A172 (cell line): ENCODE results near the gene EVA1B. TPM values are rescaled to one million over a fixed set of nuclear protein-coding genes. Genes with fewer than 3 reads are reported as not detected.
A peak's percentile ranks its signal among the peaks of the same experiment; 100 is the strongest.

ENCODE experiments used
- DNase-seq: peaks from one replicate; pipeline ENCODE4 v3.0.0-alpha.2; 2015; ENCODE audit warnings: low spot score
- total RNA-seq: library from RNA; depleted of rRNA; stranded (reverse); fragments of >200 nt; shearing (Covaris generic); gene quantifications from 2 replicates; pipeline ENCODE4 v1.2.3, GENCODE V29; 2014

The EVA1B gene
- total RNA-seq, 1 experiment from 2014 or later = 9.6 TPM

DNA sequence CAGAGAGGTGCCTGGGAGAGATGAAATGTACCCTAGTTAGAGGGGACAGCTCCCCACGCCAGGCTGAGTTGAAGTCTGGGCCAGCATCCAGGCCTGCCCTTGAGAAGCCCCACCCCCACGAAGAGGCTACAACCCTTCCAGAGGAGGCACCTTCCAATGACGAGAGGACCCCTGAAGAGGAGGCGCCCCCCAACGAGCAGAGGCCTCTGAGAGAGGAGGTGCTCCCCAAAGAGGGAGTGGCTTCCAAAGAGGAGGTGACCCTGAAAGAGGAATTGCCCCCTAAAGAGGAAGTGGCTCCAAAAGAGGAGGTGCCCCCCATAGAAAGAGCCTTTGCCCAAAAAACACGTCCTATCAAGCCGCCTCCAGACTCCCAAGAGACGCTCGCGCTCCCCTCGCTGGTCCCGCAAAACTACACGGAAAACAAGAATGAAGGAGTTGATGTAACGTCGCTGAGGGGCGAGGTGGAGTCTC is 3.1 kb downstream of the EVA1B start:
- DNase-seq = no peak

- DNase-seq = no peak
These were observed 14.0 kb downstream of the EVA1B start for GRCh38 chr1:36309397-36309796.

DNA sequence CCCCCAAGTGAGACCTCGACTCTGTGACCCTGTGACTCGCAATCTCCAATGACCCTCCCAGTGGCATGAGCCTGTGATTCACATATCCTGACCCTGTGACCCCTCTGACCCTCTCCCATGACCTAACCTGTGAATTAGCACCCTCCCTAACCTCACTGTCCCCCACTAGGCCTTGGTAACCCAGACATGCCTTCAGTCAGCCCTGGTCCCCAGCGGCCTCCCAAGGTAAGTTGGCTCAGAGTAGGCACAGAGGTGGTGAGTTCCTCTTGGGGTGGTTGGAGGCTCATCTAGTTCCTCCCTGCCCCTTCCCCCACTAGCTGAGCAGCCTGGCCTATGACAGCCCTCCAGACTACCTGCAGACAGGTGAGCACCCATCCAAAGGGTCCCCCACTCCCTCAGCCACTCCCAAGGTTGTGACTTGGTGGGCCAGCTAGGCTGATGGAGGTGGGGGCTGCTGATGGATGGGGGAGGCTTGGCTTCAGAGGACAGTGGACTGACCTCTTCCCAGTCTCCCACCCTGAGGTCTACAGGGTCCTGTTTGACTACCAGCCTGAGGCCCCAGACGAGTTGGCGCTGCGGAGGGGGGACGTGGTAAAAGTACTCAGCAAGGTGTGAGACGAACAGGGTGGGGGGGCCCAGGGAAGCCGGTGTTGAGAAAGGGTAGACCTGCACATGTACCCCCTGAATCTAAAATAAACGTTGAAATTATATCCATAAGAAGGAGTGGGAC is 15.7 kb downstream of the EVA1B start:
- no peak for DNase-seq

- no peak for DNase-seq
These were observed 16.5 kb downstream of the EVA1B start for GRCh38 chr1:36306902-36307456.

GRCh38 chr1:36306210-36306901 is 17.1 kb downstream of the EVA1B start, which contains the start of gene SH3D21:
Gene SH3D21, plus strand, starts transcription at chr1:36306368. Its CDS starts 53 bp downstream, at chr1:36306421.
- no peak for DNase-seq

- no peak for DNase-seq
These were observed 17.6 kb downstream of the EVA1B start for GRCh38 chr1:36305915-36306209.

DNA sequence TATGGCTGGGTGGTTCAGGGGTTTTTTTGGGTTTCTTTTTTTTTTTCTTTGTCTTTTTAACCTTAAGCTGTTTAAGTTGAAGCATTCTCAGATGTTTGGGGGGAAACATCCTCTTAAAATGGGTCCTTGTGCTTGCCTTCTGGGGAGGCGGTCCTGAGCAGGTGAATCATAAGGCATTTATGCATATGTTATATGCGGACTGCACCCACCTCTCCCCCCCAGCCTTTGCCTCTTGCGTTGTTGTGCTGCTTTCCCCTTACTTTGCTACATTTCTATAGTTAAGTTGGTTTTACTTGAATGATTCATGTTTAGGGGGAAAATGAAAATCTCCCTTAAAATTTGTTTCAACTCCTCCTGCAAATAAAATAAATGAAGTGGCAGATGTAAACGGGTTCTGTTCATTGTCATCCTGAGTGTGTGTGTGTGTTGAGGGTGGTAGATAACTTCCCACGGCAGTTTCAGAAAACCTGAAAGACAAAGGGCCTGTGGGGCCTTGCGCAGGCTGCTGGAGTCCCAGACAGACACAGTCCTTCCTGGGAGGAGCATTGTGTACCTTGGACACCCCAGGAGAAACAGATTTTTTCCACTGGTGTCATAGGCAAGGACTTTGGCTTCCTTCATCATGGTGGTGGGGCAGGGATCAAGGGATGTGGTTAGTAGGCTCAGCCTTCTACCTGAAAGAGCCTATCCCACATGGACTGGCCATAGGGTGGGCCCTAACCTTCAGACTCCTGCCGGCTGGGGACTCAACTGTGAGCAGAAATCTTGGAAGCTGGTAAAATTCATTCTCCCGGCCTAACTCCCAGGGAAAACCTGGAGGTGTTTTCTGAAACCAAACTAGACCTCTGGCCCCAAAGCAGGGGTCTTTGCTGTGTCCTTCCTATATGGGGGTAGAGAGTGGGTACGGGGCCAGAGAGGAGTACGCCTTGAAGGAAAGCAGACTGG is 18.2 kb downstream of the EVA1B start:
- no peak for DNase-seq

- DNase-seq = no peak
These were observed 18.9 kb downstream of the EVA1B start for GRCh38 chr1:36304521-36304920.

- DNase-seq = no peak
These were observed 19.6 kb downstream of the EVA1B start for GRCh38 chr1:36303650-36304360.

- no peak for DNase-seq
These were observed 20.2 kb downstream of the EVA1B start for GRCh38 chr1:36303244-36303643.

GRCh38 chr1:36301220-36301619 is 22.2 kb downstream of the EVA1B start:
- no peak for DNase-seq

- DNase-seq = no peak
These were observed 22.9 kb downstream of the EVA1B start for GRCh38 chr1:36300526-36300925.

DNA sequence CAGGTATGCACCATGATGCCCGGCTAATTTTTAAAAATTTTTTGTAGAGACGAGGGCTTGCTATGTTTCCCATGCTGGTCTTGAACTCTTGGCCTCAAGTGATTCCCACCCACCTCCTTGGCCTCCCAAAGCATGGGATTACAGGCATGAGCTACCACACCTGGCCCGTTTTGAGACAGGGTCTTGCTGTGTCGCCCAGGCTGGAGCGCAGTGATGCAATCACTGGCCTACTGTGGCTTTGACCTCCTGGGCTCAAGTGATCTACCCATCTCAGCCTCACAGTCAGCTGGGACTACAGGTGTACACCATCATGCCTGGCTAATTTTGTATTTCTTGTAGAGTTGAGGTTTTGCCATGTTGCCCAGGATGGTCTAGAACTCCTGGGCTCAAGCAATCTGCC is 24.8 kb downstream of the EVA1B start:
- no peak for DNase-seq

- DNase-seq = no peak
These were observed 26.4 kb downstream of the EVA1B start for GRCh38 chr1:36297062-36297461.

- DNase-seq = no peak
These were observed 28.1 kb downstream of the EVA1B start for GRCh38 chr1:36295390-36295789.

DNA sequence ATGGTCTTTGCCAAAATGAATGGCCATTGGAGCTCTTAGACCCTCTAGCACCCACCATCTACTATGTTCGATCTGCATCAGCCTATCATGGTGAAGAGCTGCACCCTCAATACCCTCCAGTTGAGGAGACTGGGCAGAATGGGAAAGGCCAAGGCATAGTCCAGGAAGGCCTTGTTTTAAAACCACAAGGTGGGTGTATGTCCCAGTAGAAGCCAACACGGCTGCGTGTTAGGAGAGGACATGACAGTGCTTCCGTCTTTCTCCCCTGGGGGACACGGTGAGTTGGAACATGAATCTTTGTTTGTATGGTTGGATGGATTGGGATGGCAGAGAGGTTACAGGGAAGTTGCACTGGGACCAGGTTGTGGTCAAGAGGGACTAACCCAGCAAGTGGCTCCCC is 35.9 kb downstream of the EVA1B start:
- DNase-seq = no peak

DNA sequence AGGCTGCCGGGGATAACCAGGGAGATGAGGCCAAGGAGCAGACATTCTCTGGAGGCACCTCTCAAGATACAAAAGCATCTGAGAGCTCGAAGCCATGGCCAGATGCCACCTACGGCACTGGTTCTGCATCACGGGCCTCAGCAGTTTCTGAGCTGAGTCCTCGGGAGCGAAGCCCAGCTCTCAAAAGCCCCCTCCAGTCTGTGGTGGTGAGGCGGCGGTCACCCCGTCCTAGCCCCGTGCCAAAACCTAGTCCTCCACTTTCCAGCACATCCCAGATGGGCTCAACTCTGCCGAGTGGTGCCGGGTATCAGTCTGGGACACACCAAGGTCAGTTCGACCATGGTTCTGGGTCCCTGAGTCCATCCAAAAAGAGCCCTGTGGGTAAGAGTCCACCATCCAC is 36.6 kb downstream of the EVA1B start:
- DNase-seq = no peak

GRCh38 chr1:36285443-36286101 is 37.9 kb downstream of the EVA1B start:
- peak; percentile 65 for DNase-seq

GRCh38 chr1:36284517-36284916 is 38.9 kb downstream of the EVA1B start:
- no peak for DNase-seq

DNA sequence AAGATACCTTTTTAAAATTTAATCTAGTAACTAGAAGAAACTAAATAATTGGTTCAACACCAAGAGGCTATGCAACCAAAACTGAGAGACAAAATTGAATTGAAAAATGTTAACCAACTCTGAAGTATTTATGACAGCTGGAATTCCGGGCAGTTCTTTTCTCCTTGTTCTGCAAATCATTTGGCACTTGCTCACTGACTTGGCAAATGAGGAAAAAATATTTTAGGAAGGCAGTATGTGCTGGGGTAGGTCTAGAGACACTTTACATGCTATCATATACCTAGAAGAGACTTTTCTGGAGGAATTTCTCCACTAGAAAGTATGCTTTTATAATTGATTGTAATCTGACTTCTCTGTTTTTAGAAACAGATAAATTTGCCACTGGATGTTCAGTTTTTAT is 39.4 kb downstream of the EVA1B start:
- no peak for DNase-seq

GRCh38 chr1:36279789-36280296 is 43.6 kb downstream of the EVA1B start:
- no peak for DNase-seq
